ENCODE results near the gene PLCL2. TPM values are rescaled to one million over a fixed set of nuclear protein-coding genes. Genes with fewer than 3 reads are reported as not detected.

The PLCL2 gene
- total and polyA plus RNA-seq, 12 donors: 4.5 to 44.0 (median 27.1) TPM

DNA sequence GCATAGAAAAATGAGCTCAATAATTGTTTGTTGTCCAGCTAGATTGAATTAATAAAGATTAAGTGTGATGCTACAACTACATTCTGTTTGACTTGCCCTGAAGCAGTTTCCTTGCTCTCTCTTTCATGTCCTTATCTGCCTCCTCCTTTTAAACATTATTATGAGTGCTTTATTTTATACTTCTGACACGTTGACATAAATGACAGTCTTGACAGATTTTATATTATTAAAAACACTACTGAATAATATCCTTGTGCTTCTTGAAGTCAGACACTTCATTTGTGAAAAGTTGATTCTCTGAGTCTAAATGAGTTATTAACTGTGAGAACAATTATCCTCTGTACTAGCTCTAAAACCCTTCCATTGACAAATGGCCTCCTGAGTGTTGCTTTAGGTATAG lies 58.2 kb downstream of the PLCL2 start:
- no peak overlapping the region for H3K27ac ChIP-seq
- H3K4me1 ChIP-seq (replicated peaks in 1 of 2): peaks cover 0 to 30% of the 10 kb centered on the region in 2 donors
- 23 to 36% (median 29%) methylated on average over 1 of the region's 1 CpG for WGBS, 4 donors
- intact Hi-C loops (cut with DNase I): no loop called here
- DNase-seq: no peak
- H3K27me3 ChIP-seq: no peaks in the 10 kb centered on the region
- no peaks in the 10 kb centered on the region for H3K36me3 ChIP-seq (replicated peaks in 1 of 2)
- H3K9me3 ChIP-seq (replicated peaks in 1 of 3): no peaks in the 10 kb centered on the region
- H3K4me3 ChIP-seq: no peak overlapping the region
- TF ChIP-seq CTCF (IDR thresholded peaks at IDR 0.05) (no peak), POLR2A (IDR thresholded peaks at IDR 0.05) (no peak)

DNA sequence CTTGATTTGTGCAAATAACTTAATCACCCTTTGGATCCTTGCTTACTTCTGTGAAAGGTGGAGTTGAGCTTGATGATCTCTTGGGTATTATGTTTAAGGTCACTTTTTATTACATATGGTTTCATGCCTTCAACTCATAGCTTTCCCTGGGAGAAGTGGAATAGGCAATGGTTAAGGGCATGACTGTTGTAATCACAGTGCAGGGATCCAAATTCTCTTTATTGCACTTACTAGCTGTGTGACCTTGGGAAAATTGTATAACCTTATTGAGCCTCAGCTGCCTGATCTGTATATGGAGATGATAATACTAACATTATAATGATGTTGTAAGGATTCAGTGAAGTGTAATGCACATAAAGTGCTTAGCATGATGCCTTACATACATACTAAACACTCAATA lies 59.1 kb downstream of the PLCL2 start:
- intact Hi-C loops (cut with DNase I): no loop called here
- no peak for DNase-seq
- no peak overlapping the region for H3K4me3 ChIP-seq
- no peaks in the 10 kb centered on the region for H3K9me3 ChIP-seq (replicated peaks in 1 of 3)
- TF ChIP-seq CTCF (IDR thresholded peaks at IDR 0.05) (no peak), POLR2A (IDR thresholded peaks at IDR 0.05) (no peak)
- H3K27ac ChIP-seq: no peak overlapping the region
- H3K27me3 ChIP-seq: no peaks in the 10 kb centered on the region
- peaks cover 0 to 25% of the 10 kb centered on the region in 2 donors for H3K4me1 ChIP-seq (replicated peaks in 1 of 2)
- H3K36me3 ChIP-seq (replicated peaks in 1 of 2): no peaks in the 10 kb centered on the region

GRCh38 chr3:16944356-16944755 lies 59.6 kb downstream of the PLCL2 start:
- Histone ChIP-seq H3K27ac (no peak overlapping the region), H3K4me1 (replicated peaks in 1 of 2) (peaks cover 0 to 25% of the 10 kb centered on the region in 2 donors), H3K4me3 (no peak overlapping the region), H3K9me3 (replicated peaks in 1 of 3) (no peaks in the 10 kb centered on the region), H3K36me3 (replicated peaks in 1 of 2) (no peaks in the 10 kb centered on the region), H3K27me3 (no peaks in the 10 kb centered on the region)
- TF ChIP-seq POLR2A (IDR thresholded peaks at IDR 0.05) (no peak), CTCF (IDR thresholded peaks at IDR 0.05) (no peak)
- WGBS, 4 donors: 47 to 88% (median 80%) methylated on average over 1 of the region's 1 CpG
- DNase-seq: no peak
- intact Hi-C loops (cut with DNase I): no loop called here

GRCh38 chr3:16945330-16945729 lies 60.6 kb downstream of the PLCL2 start:
- TF ChIP-seq POLR2A (IDR thresholded peaks at IDR 0.05): no peak
- TF ChIP-seq CTCF (IDR thresholded peaks at IDR 0.05): no peak
- DNase-seq: no peak
- intact Hi-C loops (cut with DNase I): no loop called here
- H3K27me3 ChIP-seq: no peaks in the 10 kb centered on the region
- H3K4me3 ChIP-seq: no peak overlapping the region
- no peaks in the 10 kb centered on the region for H3K9me3 ChIP-seq (replicated peaks in 1 of 3)
- peaks cover 0 to 25% of the 10 kb centered on the region in 2 donors for H3K4me1 ChIP-seq (replicated peaks in 1 of 2)
- H3K36me3 ChIP-seq (replicated peaks in 1 of 2): no peaks in the 10 kb centered on the region
- H3K27ac ChIP-seq: no peak overlapping the region
